Skeletal muscle satellite cell (primary cell): ENCODE measurements around the gene CELF2.

Experiments used
- H3K27me3 ChIP-seq: 2 replicates; pipeline ENCODE4 v1.7.0; 2013; ENCODE audit warnings: low read length; ENCODE audit not compliant: control insufficient read depth, insufficient read depth
- H3K36me3 ChIP-seq: 2 replicates; pipeline ENCODE4 v1.7.0; 2013; ENCODE audit warnings: mild to moderate bottlenecking, control low read depth, low read length; ENCODE audit not compliant: insufficient read depth
- H3K4me1 ChIP-seq: 2 replicates; pipeline ENCODE4 v1.7.0; 2013; ENCODE audit warnings: low read length; ENCODE audit not compliant: control insufficient read depth, insufficient read depth
- H3K4me2 ChIP-seq: 2 replicates; pipeline ENCODE4 v1.7.0; 2013; ENCODE audit warnings: mild to moderate bottlenecking, low read length
- H3K4me3 ChIP-seq: 2 replicates; pipeline ENCODE4 v1.7.0; 2013; ENCODE audit warnings: low read length
- H3K9ac ChIP-seq: 2 replicates; pipeline ENCODE4 v1.7.0; 2013; ENCODE audit warnings: mild to moderate bottlenecking, low read depth, low read length, moderate library complexity
- H3K9me3 ChIP-seq: replicated peaks from 2 replicates; pipeline ENCODE4 v1.7.0; 2013; ENCODE audit warnings: mild to moderate bottlenecking, control low read depth, low read length

Gene CELF2

GRCh38 chr10:11107948-11108347 is 90.3 kb downstream of the CELF2 start:
- no peak overlapping the region for H3K9ac ChIP-seq
- no peak overlapping the region for H3K4me2 ChIP-seq
- no peak overlapping the region for H3K4me3 ChIP-seq
- H3K27me3 ChIP-seq: no peaks in the 10 kb centered on the region
- no peaks in the 10 kb centered on the region for H3K4me1 ChIP-seq
- no peaks in the 10 kb centered on the region for H3K9me3 ChIP-seq
- H3K36me3 ChIP-seq: no peaks in the 10 kb centered on the region

DNA sequence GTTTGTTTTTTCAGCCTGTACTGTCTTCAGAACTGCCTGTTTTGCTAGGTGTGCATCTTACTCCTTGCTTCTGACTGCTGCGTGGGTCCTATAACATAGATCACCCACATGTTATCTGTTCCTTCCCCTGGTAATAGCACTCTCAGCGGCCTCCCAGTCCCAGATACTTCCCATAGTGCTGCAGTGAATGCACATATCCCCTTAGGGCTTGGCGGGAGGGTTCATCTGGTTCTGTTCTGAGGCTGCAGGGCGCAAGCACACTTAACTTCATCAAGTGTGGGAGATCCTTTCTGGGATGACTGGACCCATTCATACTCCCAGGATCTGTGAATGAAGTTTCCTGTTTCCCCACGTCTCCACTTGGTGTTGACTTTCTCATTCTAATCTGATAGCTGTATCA is 90.7 kb downstream of the CELF2 start:
- Histone ChIP-seq H3K9ac (no peak overlapping the region), H3K4me3 (no peak overlapping the region), H3K4me2 (no peak overlapping the region), H3K36me3 (no peaks in the 10 kb centered on the region), H3K27me3 (no peaks in the 10 kb centered on the region), H3K9me3 (no peaks in the 10 kb centered on the region), H3K4me1 (no peaks in the 10 kb centered on the region)

GRCh38 chr10:11109590-11109989 is 91.9 kb downstream of the CELF2 start:
- Histone ChIP-seq H3K4me2 (no peak overlapping the region), H3K27me3 (no peaks in the 10 kb centered on the region), H3K4me1 (no peaks in the 10 kb centered on the region), H3K36me3 (no peaks in the 10 kb centered on the region), H3K9ac (no peak overlapping the region), H3K4me3 (no peak overlapping the region), H3K9me3 (no peaks in the 10 kb centered on the region)

DNA sequence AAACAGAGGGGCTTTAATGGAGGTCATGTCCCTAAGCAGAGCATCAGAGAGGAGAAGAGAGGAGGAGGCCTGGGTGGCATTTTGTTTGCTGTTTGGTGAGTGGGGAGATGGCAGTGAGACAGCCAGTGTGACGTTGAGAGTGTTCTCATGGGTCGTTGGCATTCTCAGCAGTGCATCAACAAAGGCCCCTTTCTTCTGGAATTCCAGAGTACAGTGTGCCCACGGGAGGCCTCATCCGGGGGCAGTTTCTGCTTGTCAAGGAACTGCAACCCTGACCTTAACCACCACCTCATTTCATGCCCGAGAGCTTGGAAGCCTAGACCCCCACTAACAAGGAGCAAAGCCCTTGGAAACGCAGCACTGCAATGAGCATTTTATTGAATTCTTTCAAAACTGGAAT is 92.9 kb downstream of the CELF2 start:
- Histone ChIP-seq H3K9me3 (no peaks in the 10 kb centered on the region), H3K36me3 (no peaks in the 10 kb centered on the region), H3K9ac (no peak overlapping the region), H3K4me3 (no peak overlapping the region), H3K4me1 (no peaks in the 10 kb centered on the region), H3K27me3 (no peaks in the 10 kb centered on the region), H3K4me2 (no peak overlapping the region)

DNA sequence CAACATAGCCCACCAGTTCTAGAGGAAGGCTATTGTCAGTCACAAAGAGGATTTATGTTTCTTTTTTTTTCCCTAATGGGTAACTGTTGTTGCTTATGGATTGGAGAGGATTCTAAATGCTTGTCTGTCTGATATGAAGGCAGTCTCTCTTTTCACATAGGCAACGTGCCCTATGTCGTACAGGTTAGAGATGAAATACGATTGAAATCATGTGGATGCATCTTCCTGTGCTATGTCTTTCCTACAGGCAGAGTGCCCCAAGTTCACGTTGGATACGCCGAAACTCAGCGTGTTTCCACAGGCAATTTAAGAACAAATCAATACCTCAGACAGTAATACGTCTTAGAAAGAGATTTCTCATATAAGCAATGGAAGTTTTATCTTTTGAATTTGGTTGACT is 93.8 kb downstream of the CELF2 start:
- Histone ChIP-seq H3K36me3 (no peaks in the 10 kb centered on the region), H3K4me2 (no peak overlapping the region), H3K4me1 (no peaks in the 10 kb centered on the region), H3K27me3 (no peaks in the 10 kb centered on the region), H3K4me3 (no peak overlapping the region), H3K9me3 (no peaks in the 10 kb centered on the region), H3K9ac (no peak overlapping the region)

DNA sequence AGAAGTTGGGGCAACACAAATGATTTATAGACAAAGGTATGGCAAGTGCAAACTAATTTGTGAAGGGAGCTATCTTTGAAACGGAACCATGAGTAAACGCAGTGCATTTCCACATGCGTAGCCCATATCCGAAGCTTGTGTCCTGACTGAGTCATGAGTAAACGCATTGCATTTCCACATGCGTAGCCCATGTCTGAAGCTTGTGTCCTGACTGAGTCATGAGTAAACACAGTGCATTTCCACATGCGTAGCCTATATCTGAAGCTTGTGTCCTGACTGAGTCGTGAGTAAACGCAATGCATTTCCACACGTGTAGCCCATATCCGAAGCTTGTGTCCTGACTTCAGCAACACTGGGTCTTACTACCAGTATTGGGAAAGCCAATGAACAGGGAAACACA is 95.0 kb downstream of the CELF2 start:
- no peak overlapping the region for H3K4me2 ChIP-seq
- no peak overlapping the region for H3K4me3 ChIP-seq
- no peaks in the 10 kb centered on the region for H3K4me1 ChIP-seq
- H3K9me3 ChIP-seq: no peaks in the 10 kb centered on the region
- H3K36me3 ChIP-seq: no peaks in the 10 kb centered on the region
- no peaks in the 10 kb centered on the region for H3K27me3 ChIP-seq
- H3K9ac ChIP-seq: no peak overlapping the region

DNA sequence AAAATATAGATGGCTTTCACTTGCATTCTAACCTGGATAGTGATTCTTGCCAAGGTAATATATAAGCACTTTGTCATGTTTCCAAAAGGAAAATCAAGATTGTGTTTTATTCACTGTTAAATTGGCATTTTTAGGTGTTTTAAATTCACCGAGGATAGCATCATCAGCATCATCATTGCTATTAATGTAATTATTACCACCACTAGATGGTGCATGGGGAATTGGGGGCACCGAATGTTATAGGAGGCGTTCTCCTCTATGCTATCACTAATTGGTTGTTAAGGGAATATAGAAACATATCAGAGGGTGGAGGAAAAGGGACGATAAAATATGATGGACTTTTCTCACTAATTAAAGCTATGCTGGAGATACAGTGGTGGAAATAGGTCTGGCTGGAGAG is 95.5 kb downstream of the CELF2 start:
- Histone ChIP-seq H3K4me3 (no peak overlapping the region), H3K4me1 (no peaks in the 10 kb centered on the region), H3K9ac (no peak overlapping the region), H3K27me3 (no peaks in the 10 kb centered on the region), H3K4me2 (no peak overlapping the region), H3K9me3 (no peaks in the 10 kb centered on the region), H3K36me3 (no peaks in the 10 kb centered on the region)

DNA sequence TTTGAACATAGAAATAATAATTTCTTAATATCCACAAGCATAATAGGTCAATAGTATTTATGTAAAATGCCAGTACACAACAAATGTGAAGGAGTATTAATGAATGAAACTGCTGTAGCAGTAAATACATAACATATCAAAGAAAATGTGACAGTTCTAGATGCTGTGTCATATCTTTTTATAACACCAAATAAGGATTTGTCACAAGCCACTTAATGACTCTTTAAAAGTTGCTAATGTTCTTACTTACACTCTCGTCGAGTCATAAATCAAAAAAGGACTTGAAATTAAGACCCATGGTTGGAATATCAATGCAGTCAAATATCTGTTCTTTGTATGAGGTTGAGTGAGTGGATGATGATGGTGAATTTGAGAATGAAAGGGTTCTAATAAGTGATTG is 96.6 kb downstream of the CELF2 start:
- no peaks in the 10 kb centered on the region for H3K27me3 ChIP-seq
- H3K9ac ChIP-seq: no peak overlapping the region
- no peaks in the 10 kb centered on the region for H3K4me1 ChIP-seq
- no peak overlapping the region for H3K4me3 ChIP-seq
- no peak overlapping the region for H3K4me2 ChIP-seq
- H3K9me3 ChIP-seq: no peaks in the 10 kb centered on the region
- H3K36me3 ChIP-seq: no peaks in the 10 kb centered on the region

DNA sequence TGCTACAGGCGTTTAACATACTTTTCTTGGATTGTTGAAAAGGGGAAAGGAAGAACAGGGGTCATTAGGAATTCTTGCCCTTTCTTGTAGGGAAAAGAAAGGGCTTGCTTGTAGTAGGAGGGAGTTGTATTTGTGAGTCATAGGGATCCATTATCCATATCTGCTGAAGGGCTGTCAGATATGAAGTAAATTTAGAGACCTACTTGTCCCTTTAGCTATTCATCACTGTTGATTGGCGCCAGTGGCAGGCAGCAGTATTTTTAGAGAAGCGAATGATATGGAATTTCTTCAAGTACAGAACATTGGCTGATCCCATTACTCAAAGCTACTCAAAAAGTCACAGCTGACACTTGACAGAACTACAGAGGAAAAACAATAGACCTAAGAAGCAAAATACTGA is 97.7 kb downstream of the CELF2 start:
- no peak overlapping the region for H3K4me2 ChIP-seq
- no peak overlapping the region for H3K4me3 ChIP-seq
- no peaks in the 10 kb centered on the region for H3K36me3 ChIP-seq
- H3K9ac ChIP-seq: no peak overlapping the region
- no peaks in the 10 kb centered on the region for H3K9me3 ChIP-seq
- H3K4me1 ChIP-seq: no peaks in the 10 kb centered on the region
- no peaks in the 10 kb centered on the region for H3K27me3 ChIP-seq

DNA sequence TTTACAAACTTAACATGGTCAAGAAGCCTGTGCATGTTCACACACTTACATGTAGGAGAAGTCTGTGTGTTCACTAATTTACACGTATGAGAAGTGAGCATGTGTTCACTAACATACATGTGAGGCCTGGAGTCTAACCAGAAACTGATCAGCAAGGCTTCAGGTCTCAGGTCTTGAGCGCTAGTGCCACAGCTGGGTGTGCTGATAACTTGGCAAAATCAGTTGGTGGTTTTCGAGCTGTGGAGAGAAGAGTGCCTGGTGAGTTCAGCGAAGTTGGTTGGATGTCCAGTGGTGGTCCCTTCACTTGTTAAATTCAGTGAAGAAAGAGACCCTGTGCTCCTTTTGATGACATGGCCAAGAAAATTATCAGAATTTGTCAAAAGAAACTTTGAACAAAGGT is 98.7 kb downstream of the CELF2 start:
- Histone ChIP-seq H3K4me3 (no peak overlapping the region), H3K4me2 (no peak overlapping the region), H3K36me3 (no peaks in the 10 kb centered on the region), H3K27me3 (no peaks in the 10 kb centered on the region), H3K9ac (no peak overlapping the region), H3K9me3 (no peaks in the 10 kb centered on the region), H3K4me1 (no peaks in the 10 kb centered on the region)

- Histone ChIP-seq H3K4me2 (no peak overlapping the region), H3K27me3 (no peaks in the 10 kb centered on the region), H3K4me3 (no peak overlapping the region), H3K36me3 (no peaks in the 10 kb centered on the region), H3K4me1 (no peaks in the 10 kb centered on the region), H3K9me3 (no peaks in the 10 kb centered on the region), H3K9ac (no peak overlapping the region)
Observed at GRCh38 chr10:11116817-11117216, 99.1 kb downstream of the CELF2 start.

GRCh38 chr10:11118686-11119085 is 101.0 kb downstream of the CELF2 start:
- Histone ChIP-seq H3K9me3 (no peaks in the 10 kb centered on the region), H3K27me3 (no peaks in the 10 kb centered on the region), H3K9ac (no peak overlapping the region), H3K4me3 (no peak overlapping the region), H3K36me3 (no peaks in the 10 kb centered on the region), H3K4me1 (no peaks in the 10 kb centered on the region), H3K4me2 (no peak overlapping the region)

DNA sequence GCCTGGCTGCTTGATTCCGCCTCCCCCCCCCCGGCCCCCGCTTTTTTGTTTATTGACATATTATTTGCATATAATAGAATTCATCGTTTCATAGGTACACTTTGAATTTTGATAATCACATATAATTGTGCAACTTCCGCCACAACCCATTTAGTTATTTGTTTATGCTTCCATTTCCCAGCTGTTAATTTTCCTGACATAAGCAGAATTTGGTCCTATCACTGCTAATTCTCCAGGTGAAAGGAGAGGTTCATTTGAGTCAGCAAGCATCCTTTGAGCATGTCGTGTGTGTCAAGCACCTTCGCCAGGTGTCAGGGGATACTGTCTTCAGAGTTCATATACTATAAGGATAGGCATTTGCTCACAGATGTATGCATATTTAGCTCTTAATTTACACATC is 102.2 kb downstream of the CELF2 start:
- Histone ChIP-seq H3K4me3 (no peak overlapping the region), H3K4me2 (no peak overlapping the region), H3K9ac (no peak overlapping the region), H3K4me1 (no peaks in the 10 kb centered on the region), H3K27me3 (no peaks in the 10 kb centered on the region), H3K9me3 (no peaks in the 10 kb centered on the region), H3K36me3 (no peaks in the 10 kb centered on the region)
